ENCODE measurements around the gene ZDHHC7. TPM values are rescaled to one million over a fixed set of nuclear protein-coding genes. Genes with fewer than 3 reads are reported as not detected.
"Not testable (repeated sequence)": the region's sequence is repeated elsewhere in the genome, so short reads cannot be mapped to it uniquely, and the experiment has no call there.

The ZDHHC7 gene
- 10 to 100 TPM; 16.6 to 17.9 TPM for total RNA-seq

- peak; percentile 87 for DNase-seq
- peak within 1 kb of the TSS; percentile 98 for H3K4me3 Mint-ChIP-seq
- CTCF ChIA-PET: interaction anchor here (0.6 to 2.7 kb wide), 9 partner anchors 17 to 258 kb away, joined by 3 to 16 read pairs (median 3); partner anchors contain the start of gene KIAA0513
- peak within 1 kb of the TSS; percentile 98 for H3K27ac Mint-ChIP-seq
- intact Hi-C loops (cut with micrococcal nuclease): loop anchor here (1.0 to 5.0 kb wide), 4 partner anchors 18 to 504 kb away; no protein-coding TSS in a partner anchor
- H3K9me3 Mint-ChIP-seq: no peaks in the 10 kb centered on the region
- peaks cover 7% of the 10 kb centered on the region for H3K36me3 Mint-ChIP-seq (ENCODE audit: low read depth)
- H3K4me1 Mint-ChIP-seq (ENCODE audit: low read depth): peaks cover 31% of the 10 kb centered on the region
- no peaks in the 10 kb centered on the region for H3K27me3 Mint-ChIP-seq (ENCODE audit: low read depth)
Observed at GRCh38 chr16:85010931-85011845, at the start of gene ZDHHC7. TSS of gene ZDHHC7 (minus strand) at chr16:85011535. CDS start at chr16:84990618, 20,917 bp downstream.

DNA sequence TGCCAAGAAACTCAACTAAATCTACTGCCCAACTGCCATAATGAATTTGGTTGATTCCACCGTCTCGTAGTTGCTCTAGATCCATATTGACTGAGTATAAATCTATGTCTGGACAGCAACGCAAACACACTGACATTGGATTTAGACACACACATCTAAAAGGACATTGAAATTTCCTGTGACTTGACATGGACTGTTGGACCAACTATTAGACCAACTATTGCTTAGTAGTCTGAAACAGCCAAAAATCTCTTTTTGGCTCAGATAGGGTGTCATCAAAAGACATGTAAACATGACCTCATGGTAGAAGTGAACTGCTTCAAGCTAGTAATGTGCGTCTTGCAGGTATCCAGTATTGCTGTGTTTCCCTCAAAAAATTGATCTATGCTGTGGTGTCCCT lies 47.6 kb upstream of the ZDHHC7 start:
- intact Hi-C loops (cut with micrococcal nuclease): no loop called here
- Mint-ChIP-seq H3K27ac (no peak overlapping the region), H3K9me3 (no peaks in the 10 kb centered on the region), H3K36me3 (ENCODE audit: low read depth) (peaks cover 1% of the 10 kb centered on the region), H3K4me1 (ENCODE audit: low read depth) (peaks cover 41% of the 10 kb centered on the region), H3K27me3 (ENCODE audit: low read depth) (no peaks in the 10 kb centered on the region), H3K4me3 (no peak overlapping the region)
- CTCF ChIA-PET: interaction anchor here (1.1 to 1.6 kb wide), 2 partner anchors 12 to 28 kb away, joined by 4 to 5 read pairs; no protein-coding TSS in a partner anchor
- DNase-seq: no peak

GRCh38 chr16:85057948-85058347 lies 46.6 kb upstream of the ZDHHC7 start:
- CTCF ChIA-PET: interaction anchor here (1.1 kb wide), 1 partner anchor 28 kb away, joined by 4 read pairs; no protein-coding TSS in a partner anchor
- H3K27me3 Mint-ChIP-seq (ENCODE audit: low read depth): no peaks in the 10 kb centered on the region
- H3K4me3 Mint-ChIP-seq: no peak overlapping the region
- peaks cover 1% of the 10 kb centered on the region for H3K36me3 Mint-ChIP-seq (ENCODE audit: low read depth)
- intact Hi-C loops (cut with micrococcal nuclease): no loop called here
- no peak for DNase-seq
- no peaks in the 10 kb centered on the region for H3K9me3 Mint-ChIP-seq
- no peak overlapping the region for H3K27ac Mint-ChIP-seq
- H3K4me1 Mint-ChIP-seq (ENCODE audit: low read depth): peaks cover 41% of the 10 kb centered on the region

DNA sequence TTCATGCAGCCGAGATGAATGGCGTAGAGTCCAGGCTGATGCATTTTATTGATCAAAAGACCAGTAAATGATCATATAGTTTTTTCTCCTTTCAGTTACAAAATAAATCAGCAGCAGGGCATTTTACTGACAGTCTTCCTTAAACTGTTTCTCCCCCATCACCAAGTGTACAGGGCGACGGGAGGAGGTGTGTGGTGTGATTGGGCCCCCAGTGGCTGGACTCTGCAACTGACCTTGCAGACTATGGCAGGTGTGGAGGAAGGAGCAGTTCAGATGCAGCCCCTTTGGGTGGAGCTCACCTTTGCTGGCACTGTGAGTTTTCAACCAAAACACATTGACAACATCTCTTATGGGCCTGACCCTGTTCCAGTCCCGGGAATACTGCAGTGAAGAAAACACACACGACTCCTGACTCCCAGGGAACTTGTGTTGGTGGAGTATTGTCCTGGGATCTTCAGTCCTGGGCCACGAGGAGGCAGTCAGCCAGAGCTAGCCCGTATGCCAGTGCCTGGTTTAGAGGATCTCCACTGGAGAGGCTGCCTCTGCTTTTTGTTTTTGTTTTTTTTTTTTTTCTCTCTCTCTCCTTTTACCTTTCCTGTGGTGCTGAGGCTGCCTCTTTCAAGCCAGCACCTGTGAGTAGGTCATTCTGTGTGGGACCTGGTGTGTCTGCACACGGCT lies 46.0 kb upstream of the ZDHHC7 start:
- Mint-ChIP-seq H3K4me1 (ENCODE audit: low read depth) (peaks cover 41% of the 10 kb centered on the region), H3K9me3 (no peaks in the 10 kb centered on the region), H3K27ac (peak overlapping the region; percentile 19), H3K4me3 (no peak overlapping the region), H3K36me3 (ENCODE audit: low read depth) (peaks cover 1% of the 10 kb centered on the region), H3K27me3 (ENCODE audit: low read depth) (no peaks in the 10 kb centered on the region)
- intact Hi-C loops (cut with micrococcal nuclease): no loop called here
- DNase-seq: peak; percentile 24
- CTCF ChIA-PET: interaction anchor here (1.1 to 2.2 kb wide), 2 partner anchors 27 to 29 kb away, joined by 4 to 9 read pairs; no protein-coding TSS in a partner anchor

DNA sequence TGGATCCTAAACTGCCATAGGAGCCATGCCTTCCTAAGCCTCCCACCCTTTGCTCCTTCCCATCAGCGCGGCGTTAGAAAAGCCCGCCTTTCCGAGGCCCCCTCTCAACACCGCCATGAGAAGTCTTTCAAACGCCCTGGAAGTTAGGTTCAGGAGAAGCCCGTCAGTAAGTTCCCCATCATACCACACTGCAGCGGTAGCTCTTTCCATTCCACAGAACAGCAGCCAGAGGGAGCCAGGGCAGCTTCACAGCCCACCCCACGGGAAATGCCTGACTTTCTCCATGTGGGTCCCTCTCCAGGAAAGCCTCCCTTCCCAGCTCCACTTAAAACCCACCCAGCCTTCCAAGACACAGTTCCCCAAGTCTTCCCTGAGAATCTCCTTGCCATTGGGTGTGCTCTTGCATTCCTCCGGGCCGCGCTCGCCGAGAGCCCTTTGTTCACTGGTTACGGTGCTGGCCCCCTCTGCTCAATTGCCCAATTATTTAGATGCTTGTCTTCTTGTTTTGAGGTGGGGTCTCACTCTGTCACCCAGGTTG lies 44.9 kb upstream of the ZDHHC7 start:
- Mint-ChIP-seq H3K4me1 (ENCODE audit: low read depth) (peaks cover 39% of the 10 kb centered on the region), H3K36me3 (ENCODE audit: low read depth) (peaks cover 1% of the 10 kb centered on the region), H3K4me3 (peak overlapping the region; percentile 64), H3K9me3 (no peaks in the 10 kb centered on the region), H3K27ac (peak overlapping the region; percentile 84), H3K27me3 (ENCODE audit: low read depth) (no peaks in the 10 kb centered on the region)
- intact Hi-C loops (cut with micrococcal nuclease): no loop called here
- CTCF ChIA-PET: interaction anchor here (1.1 to 2.2 kb wide), 5 partner anchors 10 to 30 kb away, joined by 4 to 9 read pairs (median 6); partner anchors contain the start of gene KIAA0513
- DNase-seq: peak; percentile 35

DNA sequence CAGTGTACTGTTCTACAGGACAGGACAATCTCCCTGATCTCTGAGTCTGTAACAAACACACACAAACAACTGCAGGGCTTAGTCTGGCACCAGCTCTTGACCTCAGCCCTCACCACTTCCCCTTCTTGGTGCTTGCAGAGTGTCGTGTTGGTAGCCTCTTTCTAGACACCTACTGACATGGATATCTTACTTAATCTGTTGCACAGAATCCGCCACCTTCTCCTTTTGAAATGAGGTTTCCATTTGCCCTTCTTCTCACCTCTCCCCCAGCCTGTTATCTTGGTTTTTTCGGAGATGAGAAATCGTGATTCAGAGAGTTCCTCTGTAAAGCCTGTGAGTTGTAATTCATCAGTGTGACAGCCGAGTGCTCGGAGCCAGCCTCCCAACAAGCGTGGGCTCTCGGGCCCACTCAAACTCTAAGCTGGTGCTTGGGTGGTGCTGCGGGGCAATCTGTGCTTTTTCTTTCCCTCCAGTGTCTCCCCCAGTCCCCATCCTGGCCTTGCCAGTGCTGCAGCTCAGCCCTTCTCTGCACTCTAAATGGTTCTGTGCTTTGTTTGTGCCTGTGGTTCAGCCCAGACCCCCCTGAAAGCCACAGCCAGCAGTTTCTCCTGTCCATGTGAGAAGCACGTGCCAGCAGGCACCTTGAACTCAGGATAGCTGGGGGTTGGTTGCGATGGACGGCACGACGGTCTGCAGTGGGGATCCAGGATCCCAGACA lies 44.3 kb upstream of the ZDHHC7 start:
- Mint-ChIP-seq H3K27ac (peak overlapping the region; percentile 84), H3K9me3 (no peaks in the 10 kb centered on the region), H3K4me1 (ENCODE audit: low read depth) (peaks cover 39% of the 10 kb centered on the region), H3K4me3 (peak overlapping the region; percentile 64), H3K27me3 (ENCODE audit: low read depth) (no peaks in the 10 kb centered on the region), H3K36me3 (ENCODE audit: low read depth) (peaks cover 1% of the 10 kb centered on the region)
- peak; percentile 77 for DNase-seq
- CTCF ChIA-PET: interaction anchor here (0.7 to 2.2 kb wide), 7 partner anchors 9 to 31 kb away, joined by 3 to 9 read pairs (median 5); partner anchors contain the start of gene KIAA0513
- intact Hi-C loops (cut with micrococcal nuclease): loop anchor here (1.0 kb wide), 3 partner anchors 26 to 44 kb away; partner anchors contain the start of gene ZDHHC7

GRCh38 chr16:85054948-85055492 lies 43.7 kb upstream of the ZDHHC7 start:
- CTCF ChIA-PET: interaction anchor here (0.7 to 2.2 kb wide), 5 partner anchors 8 to 94 kb away, joined by 3 to 9 read pairs (median 6); no protein-coding TSS in a partner anchor
- H3K4me3 Mint-ChIP-seq: peak overlapping the region; percentile 64
- intact Hi-C loops (cut with micrococcal nuclease): loop anchor here (1.0 kb wide), 3 partner anchors 26 to 44 kb away; partner anchors contain the start of gene ZDHHC7
- peaks cover 1% of the 10 kb centered on the region for H3K36me3 Mint-ChIP-seq (ENCODE audit: low read depth)
- peaks cover 41% of the 10 kb centered on the region for H3K4me1 Mint-ChIP-seq (ENCODE audit: low read depth)
- DNase-seq: no peak
- H3K9me3 Mint-ChIP-seq: no peaks in the 10 kb centered on the region
- H3K27me3 Mint-ChIP-seq (ENCODE audit: low read depth): no peaks in the 10 kb centered on the region
- peak overlapping the region; percentile 84 for H3K27ac Mint-ChIP-seq

- H3K36me3 Mint-ChIP-seq (ENCODE audit: low read depth); H3K27me3 Mint-ChIP-seq (ENCODE audit: low read depth); intact Hi-C loops (cut with micrococcal nuclease); H3K4me3 Mint-ChIP-seq; H3K9me3 Mint-ChIP-seq; DNase-seq; H3K27ac Mint-ChIP-seq: not testable (repeated sequence)
- peaks cover 44% of the 10 kb centered on the region for H3K4me1 Mint-ChIP-seq (ENCODE audit: low read depth)
- CTCF ChIA-PET: interaction anchor here (0.7 to 1.2 kb wide), 3 partner anchors 8 to 95 kb away, joined by 3 to 9 read pairs (median 7); no protein-coding TSS in a partner anchor
Observed at GRCh38 chr16:85054321-85054720, 43.0 kb upstream of the ZDHHC7 start.

GRCh38 chr16:85052536-85052935 lies 41.2 kb upstream of the ZDHHC7 start:
- no peak overlapping the region for H3K27ac Mint-ChIP-seq
- CTCF ChIA-PET: interaction anchor here (1.1 kb wide), 1 partner anchor 34 kb away, joined by 4 read pairs; no protein-coding TSS in a partner anchor
- H3K9me3 Mint-ChIP-seq: no peaks in the 10 kb centered on the region

GRCh38 chr16:85051683-85052082 lies 40.3 kb upstream of the ZDHHC7 start:
- intact Hi-C loops (cut with micrococcal nuclease): no loop called here
- CTCF ChIA-PET: no interaction called here
- H3K36me3 Mint-ChIP-seq (ENCODE audit: low read depth): no peaks in the 10 kb centered on the region
- peaks cover 42% of the 10 kb centered on the region for H3K4me1 Mint-ChIP-seq (ENCODE audit: low read depth)
- H3K27ac Mint-ChIP-seq: no peak overlapping the region
- DNase-seq: no peak
- H3K9me3 Mint-ChIP-seq: no peaks in the 10 kb centered on the region
- no peaks in the 10 kb centered on the region for H3K27me3 Mint-ChIP-seq (ENCODE audit: low read depth)
- no peak overlapping the region for H3K4me3 Mint-ChIP-seq

More at GRCh38 chr16:85052536-85052935, 41.2 kb upstream of the ZDHHC7 start:
- intact Hi-C loops (cut with micrococcal nuclease): no loop called here
- Mint-ChIP-seq H3K27me3 (ENCODE audit: low read depth) (no peaks in the 10 kb centered on the region), H3K36me3 (ENCODE audit: low read depth) (no peaks in the 10 kb centered on the region), H3K4me1 (ENCODE audit: low read depth) (peaks cover 42% of the 10 kb centered on the region), H3K4me3 (no peak overlapping the region)
- DNase-seq: no peak

- CTCF ChIA-PET: no interaction called here
- Mint-ChIP-seq H3K36me3 (ENCODE audit: low read depth) (no peaks in the 10 kb centered on the region), H3K27ac (no peak overlapping the region), H3K4me1 (ENCODE audit: low read depth) (peaks cover 42% of the 10 kb centered on the region), H3K27me3 (ENCODE audit: low read depth) (no peaks in the 10 kb centered on the region), H3K4me3 (no peak overlapping the region), H3K9me3 (no peaks in the 10 kb centered on the region)
- DNase-seq: no peak
- intact Hi-C loops (cut with micrococcal nuclease): no loop called here
Observed at GRCh38 chr16:85051067-85051581, 39.8 kb upstream of the ZDHHC7 start.
